GM12891 (cell line): ENCODE data around the gene ATRN. TPM values are rescaled to one million over a fixed set of nuclear protein-coding genes. Genes with fewer than 3 reads are reported as not detected.
"Not testable (repeated sequence)": the region's sequence is repeated elsewhere in the genome, so short reads cannot be mapped to it uniquely, and the experiment has no call there.

ENCODE experiments used
- DNase-seq: peaks from one replicate; pipeline ENCODE4 v3.0.0; 2011; ENCODE audit warnings: low spot score; ENCODE audit not compliant: insufficient read length
- FAIRE-seq: peaks from 2 replicates; lab custom pipeline; 2011; peaks lifted over from hg19 to GRCh38; lab: Jason Lieb, UNC
- PAX5 ChIP-seq: IDR thresholded peaks from 2 replicates; pipeline ENCODE4 v1.6.1; 2011; ENCODE audit warnings: low read length, moderate library complexity, mild to moderate bottlenecking; ENCODE audit not compliant: insufficient read depth, severe bottlenecking
- POLR2A ChIP-seq: IDR thresholded peaks from 2 replicates; pipeline ENCODE4 v1.6.1; 2011; ENCODE audit warnings: low read depth, low read length, control low read depth
- POLR2AphosphoS5 ChIP-seq: IDR thresholded peaks from 2 replicates; pipeline ENCODE4 v1.6.1; 2011; ENCODE audit warnings: low read depth, low read length, control low read depth
- POU2F2 ChIP-seq: IDR thresholded peaks from 2 replicates; pipeline ENCODE4 v1.6.1; 2011; ENCODE audit warnings: low read depth, mild to moderate bottlenecking, control low read depth, low read length, moderate library complexity
- SPI1 ChIP-seq: IDR thresholded peaks from 2 replicates; pipeline ENCODE4 v1.6.1; 2011; ENCODE audit warnings: low read depth, low read length, control low read depth
- TAF1 ChIP-seq: IDR thresholded peaks from 2 replicates; pipeline ENCODE4 v1.6.1; 2011; ENCODE audit warnings: low read depth, low read length, control low read depth
- polyA plus RNA-seq: library from polyadenylated mRNA; unstranded; fragments of >200 nt; gene quantifications from one replicate; pipeline ENCODE4 v1.2.1, GENCODE V29; 2012; ENCODE audit warnings: low read depth, missing spikeins, inconsistent platforms; ENCODE audit not compliant: missing spikeins

Gene ATRN
- 3.5 TPM for polyA plus RNA-seq

DNA sequence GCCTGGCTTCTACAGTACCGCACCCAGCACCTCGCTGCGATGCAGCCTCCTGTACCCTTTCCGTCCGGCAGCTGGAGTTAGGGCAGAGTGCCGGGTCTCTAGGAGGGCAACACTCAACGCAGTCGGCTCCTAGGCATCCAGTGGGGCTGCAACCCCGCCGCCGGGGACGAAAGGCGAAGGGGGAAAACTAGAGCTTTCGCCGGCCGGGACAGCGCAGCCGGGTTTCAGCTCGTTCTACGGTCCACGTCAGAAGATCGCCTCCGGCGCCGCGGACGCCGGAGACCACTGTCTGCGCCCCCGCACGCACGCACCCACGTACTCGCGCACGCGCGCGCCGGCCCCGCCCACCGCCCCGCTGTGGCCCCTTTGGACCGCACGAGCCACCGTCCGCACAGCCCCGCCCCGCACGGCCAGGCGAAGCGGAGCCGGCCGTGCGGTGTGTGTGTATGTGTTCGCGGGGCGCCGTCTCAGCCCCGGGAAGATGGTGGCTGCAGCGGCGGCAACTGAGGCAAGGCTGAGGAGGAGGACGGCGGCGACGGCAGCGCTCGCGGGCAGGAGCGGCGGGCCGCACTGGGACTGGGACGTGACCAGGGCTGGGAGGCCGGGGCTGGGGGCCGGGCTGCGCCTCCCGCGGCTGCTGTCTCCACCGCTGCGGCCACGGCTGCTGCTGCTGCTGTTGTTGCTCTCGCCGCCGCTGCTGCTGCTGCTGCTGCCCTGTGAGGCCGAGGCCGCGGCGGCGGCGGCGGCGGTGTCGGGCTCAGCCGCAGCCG is at the start of gene ATRN:
Gene ATRN (plus strand): TSS at position 392 of the 770 bp plus-strand sequence. CDS start 90 bp downstream, at position 482.
- TF ChIP-seq POLR2AphosphoS5 (peak; percentile 89), POLR2A (peak; percentile 83), POU2F2 (peak; percentile 63), SPI1 (no peak), TAF1 (peak; percentile 78; the same call in 1 of the 2 replicates), PAX5 (peak; percentile 3)
- FAIRE-seq (peak; percentile 100), DNase-seq (peak; percentile 92)

- TF ChIP-seq POLR2AphosphoS5, result no peak
- no peak for TF ChIP-seq SPI1
- no peak for TF ChIP-seq PAX5
- TF ChIP-seq POU2F2, result no peak
- TF ChIP-seq TAF1, result no peak
- TF ChIP-seq POLR2A, result no peak
- DNase-seq (no peak), FAIRE-seq (no peak)
Measured at GRCh38 chr20:3421985-3422384, 48.8 kb upstream of the ATRN start.

DNA sequence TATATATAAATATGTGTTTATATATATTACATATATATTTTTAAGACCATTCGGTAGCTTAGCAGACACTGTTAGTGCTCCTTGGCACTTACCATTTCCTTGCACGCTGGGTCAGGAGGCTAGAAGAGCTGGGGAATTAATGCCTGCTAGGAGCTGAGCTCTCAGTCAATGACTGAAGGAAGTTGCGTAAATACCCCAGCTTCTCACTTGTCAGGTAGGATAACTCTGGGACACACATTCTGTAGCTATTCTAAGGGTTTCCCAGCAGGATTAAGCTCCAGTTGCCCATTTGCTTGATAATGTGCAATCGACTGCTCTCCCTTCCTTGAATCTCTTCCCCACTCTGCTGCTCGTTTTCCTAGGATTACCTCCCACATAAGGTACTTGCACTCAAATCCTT is 47.7 kb upstream of the ATRN start:
- TF ChIP-seq PAX5 (no peak), TAF1 (no peak), POLR2AphosphoS5 (no peak), POU2F2 (no peak), POLR2A (no peak), SPI1 (no peak)
- no peak for FAIRE-seq

GRCh38 chr20:3426766-3427165 is 44.1 kb upstream of the ATRN start:
- not testable (repeated sequence) for FAIRE-seq

More for the DNA sequence above, 47.7 kb upstream of the ATRN start:
- DNase-seq, result no peak

GRCh38 chr20:3430376-3431069 is 40.3 kb upstream of the ATRN start:
- FAIRE-seq (peak; percentile 93), DNase-seq (peak; percentile 51)

More at GRCh38 chr20:3426766-3427165, 44.1 kb upstream of the ATRN start:
- DNase-seq, result not testable (repeated sequence)

GRCh38 chr20:3431109-3431508 is 39.7 kb upstream of the ATRN start:
- TF ChIP-seq POLR2A (no peak), TAF1 (no peak), PAX5 (no peak), POLR2AphosphoS5 (no peak), POU2F2 (no peak), SPI1 (no peak)
- FAIRE-seq, result no peak
- no peak for DNase-seq

More at GRCh38 chr20:3430376-3431069, 40.3 kb upstream of the ATRN start:
- peak; percentile 44; the same call in 1 of the 2 replicates for TF ChIP-seq SPI1
- no peak for TF ChIP-seq POLR2AphosphoS5

GRCh38 chr20:3432844-3433243 is 38.0 kb upstream of the ATRN start:
- no peak for DNase-seq
- TF ChIP-seq POLR2A (no peak), TAF1 (no peak), SPI1 (no peak), POU2F2 (no peak), POLR2AphosphoS5 (no peak), PAX5 (no peak)
- FAIRE-seq, result no peak

DNA sequence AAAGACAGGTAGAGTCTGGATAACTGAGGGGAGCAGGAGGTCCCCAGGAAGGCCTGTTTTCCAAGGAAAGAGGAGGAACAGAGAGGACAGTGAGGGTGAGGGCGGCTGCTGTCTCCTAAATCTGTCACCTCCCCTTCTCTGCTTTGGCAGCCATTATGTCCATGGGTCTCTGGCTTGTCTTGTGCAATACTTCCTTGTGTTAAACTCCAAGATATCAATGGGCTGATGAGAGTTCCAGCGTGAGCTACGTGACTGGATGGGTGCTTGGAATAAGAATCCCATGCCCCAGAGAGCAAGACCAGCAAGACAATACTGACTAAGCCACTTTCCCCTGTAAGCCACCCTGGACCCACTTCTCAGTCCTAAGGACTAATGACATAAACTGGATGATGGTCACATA is 37.1 kb upstream of the ATRN start:
- FAIRE-seq (no peak), DNase-seq (no peak)
- TF ChIP-seq POLR2AphosphoS5 (no peak), POU2F2 (no peak), PAX5 (no peak), TAF1 (no peak), POLR2A (no peak)

DNA sequence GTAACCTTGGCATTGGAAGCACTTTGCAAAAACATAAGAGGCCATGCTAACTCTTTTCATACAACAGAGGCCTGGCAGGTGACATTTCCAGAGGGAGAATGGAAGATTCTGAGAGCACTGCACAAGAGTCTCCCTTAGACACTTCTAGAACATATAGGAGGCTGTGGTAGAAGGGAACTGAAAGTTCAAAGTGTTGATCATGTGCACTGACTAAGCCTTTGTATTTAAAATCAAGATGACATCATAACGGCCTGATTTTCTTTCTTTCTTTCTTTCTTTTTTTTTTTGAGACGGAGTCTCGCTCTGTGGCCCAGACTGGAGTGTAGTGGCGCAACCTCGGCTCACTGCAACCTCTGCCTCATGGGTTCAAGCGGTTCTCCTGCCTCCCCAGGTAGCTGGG is 36.6 kb upstream of the ATRN start:
- peak; percentile 82 for TF ChIP-seq SPI1
- no peak for TF ChIP-seq POLR2A
- DNase-seq (no peak), FAIRE-seq (no peak)
